HL-60 (cell line): Measurements from ENCODE around the gene SMAD5.

Source experiments
- SPI1 ChIP-seq: IDR thresholded peaks from 2 replicates; pipeline ENCODE4 v1.6.1; 2012; ENCODE audit warnings: low read depth, mild to moderate bottlenecking, borderline replicate concordance
- TF ChIP-seq, protein P1 (sequence below): IDR thresholded peaks from one replicate; pipeline ENCODE4 v1.5.1; 2011; ENCODE audit warnings: low read length, control low read depth, inconsistent platforms; ENCODE audit not compliant: insufficient read depth
- TF ChIP-seq, protein P2 (sequence below): IDR thresholded peaks from 2 replicates; pipeline ENCODE4 v1.6.1; 2012; ENCODE audit warnings: low read depth; ENCODE audit not compliant: insufficient replicate concordance

DNA sequence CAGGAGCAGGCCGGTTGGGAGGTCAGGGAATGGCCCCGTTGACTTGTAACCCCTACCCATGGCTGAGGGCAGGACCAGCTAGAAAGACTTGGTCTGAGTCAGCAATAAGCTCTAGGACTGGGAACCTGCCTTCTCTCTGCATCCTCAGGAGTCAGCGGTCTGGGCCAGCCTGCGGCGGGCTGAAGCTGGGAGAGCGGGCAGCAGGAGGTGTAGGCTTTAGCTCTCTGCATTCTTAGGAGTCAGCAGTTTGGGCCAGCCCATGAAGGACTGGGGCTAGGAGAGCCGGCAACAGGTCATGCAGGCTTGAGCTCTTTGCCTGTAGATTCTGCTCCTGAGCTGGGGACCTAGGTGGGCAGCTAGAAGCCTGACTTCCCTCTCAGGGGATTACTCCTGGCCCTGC, 66.8 kb downstream of the SMAD5 start:
- no peak for TF ChIP-seq SPI1
- TF ChIP-seq, protein P1, sequence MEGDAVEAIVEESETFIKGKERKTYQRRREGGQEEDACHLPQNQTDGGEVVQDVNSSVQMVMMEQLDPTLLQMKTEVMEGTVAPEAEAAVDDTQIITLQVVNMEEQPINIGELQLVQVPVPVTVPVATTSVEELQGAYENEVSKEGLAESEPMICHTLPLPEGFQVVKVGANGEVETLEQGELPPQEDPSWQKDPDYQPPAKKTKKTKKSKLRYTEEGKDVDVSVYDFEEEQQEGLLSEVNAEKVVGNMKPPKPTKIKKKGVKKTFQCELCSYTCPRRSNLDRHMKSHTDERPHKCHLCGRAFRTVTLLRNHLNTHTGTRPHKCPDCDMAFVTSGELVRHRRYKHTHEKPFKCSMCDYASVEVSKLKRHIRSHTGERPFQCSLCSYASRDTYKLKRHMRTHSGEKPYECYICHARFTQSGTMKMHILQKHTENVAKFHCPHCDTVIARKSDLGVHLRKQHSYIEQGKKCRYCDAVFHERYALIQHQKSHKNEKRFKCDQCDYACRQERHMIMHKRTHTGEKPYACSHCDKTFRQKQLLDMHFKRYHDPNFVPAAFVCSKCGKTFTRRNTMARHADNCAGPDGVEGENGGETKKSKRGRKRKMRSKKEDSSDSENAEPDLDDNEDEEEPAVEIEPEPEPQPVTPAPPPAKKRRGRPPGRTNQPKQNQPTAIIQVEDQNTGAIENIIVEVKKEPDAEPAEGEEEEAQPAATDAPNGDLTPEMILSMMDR = no peak
- TF ChIP-seq, protein P2, sequence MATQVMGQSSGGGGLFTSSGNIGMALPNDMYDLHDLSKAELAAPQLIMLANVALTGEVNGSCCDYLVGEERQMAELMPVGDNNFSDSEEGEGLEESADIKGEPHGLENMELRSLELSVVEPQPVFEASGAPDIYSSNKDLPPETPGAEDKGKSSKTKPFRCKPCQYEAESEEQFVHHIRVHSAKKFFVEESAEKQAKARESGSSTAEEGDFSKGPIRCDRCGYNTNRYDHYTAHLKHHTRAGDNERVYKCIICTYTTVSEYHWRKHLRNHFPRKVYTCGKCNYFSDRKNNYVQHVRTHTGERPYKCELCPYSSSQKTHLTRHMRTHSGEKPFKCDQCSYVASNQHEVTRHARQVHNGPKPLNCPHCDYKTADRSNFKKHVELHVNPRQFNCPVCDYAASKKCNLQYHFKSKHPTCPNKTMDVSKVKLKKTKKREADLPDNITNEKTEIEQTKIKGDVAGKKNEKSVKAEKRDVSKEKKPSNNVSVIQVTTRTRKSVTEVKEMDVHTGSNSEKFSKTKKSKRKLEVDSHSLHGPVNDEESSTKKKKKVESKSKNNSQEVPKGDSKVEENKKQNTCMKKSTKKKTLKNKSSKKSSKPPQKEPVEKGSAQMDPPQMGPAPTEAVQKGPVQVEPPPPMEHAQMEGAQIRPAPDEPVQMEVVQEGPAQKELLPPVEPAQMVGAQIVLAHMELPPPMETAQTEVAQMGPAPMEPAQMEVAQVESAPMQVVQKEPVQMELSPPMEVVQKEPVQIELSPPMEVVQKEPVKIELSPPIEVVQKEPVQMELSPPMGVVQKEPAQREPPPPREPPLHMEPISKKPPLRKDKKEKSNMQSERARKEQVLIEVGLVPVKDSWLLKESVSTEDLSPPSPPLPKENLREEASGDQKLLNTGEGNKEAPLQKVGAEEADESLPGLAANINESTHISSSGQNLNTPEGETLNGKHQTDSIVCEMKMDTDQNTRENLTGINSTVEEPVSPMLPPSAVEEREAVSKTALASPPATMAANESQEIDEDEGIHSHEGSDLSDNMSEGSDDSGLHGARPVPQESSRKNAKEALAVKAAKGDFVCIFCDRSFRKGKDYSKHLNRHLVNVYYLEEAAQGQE = no peak
